Activated CD4-positive, alpha-beta T cell treated with anti-CD3 and anti-CD28 coated beads for 4 hours (primary cell): ENCODE data around the gene SLC5A2.
"Not testable (repeated sequence)": the region's sequence is repeated elsewhere in the genome, so short reads cannot be mapped to it uniquely, and the experiment has no call there.

ENCODE experiments used
- DNase-seq, 2 donors: peaks; one replicate each; pipeline ENCODE4 v3.0.0-alpha.2; 2020

SLC5A2 gene

DNA sequence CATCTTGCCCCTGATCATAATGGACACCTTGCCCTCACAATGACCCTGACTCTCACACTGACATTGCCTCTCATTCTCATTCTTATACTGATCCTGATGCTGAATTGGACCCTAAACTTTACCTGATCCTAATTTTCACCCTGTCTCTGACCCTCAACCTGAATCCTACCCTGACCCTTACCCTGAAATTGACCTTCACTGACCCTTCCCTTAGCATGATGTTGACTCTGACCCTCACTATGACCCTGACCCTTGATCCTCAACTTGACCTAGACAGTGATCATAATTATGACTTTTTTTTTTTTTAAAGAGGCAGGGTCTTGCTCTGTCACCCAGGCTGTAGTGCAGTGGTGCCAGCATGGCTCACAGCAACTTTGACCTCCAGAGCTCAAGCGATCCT is 48.2 kb downstream of the SLC5A2 start:
- DNase-seq = no peak

DNA sequence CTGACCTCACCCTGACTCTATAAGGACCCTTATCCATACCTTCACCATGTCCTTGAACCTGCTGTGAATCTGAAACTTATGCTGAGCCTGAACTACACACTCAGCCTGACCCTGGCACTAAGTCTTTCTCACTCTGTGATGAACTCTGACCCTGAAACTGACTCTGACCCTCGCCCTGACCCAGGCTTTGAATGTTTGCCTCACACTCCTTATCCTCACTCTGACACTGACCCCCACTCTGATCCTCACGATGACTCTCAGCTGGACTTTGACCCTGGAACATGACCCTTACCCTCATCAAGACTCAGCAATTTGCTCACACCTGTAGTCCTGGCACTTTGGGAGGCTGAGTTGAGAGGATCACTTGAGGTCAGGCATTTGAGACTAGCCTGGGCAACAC is 49.2 kb downstream of the SLC5A2 start:
- DNase-seq = no peak

DNA sequence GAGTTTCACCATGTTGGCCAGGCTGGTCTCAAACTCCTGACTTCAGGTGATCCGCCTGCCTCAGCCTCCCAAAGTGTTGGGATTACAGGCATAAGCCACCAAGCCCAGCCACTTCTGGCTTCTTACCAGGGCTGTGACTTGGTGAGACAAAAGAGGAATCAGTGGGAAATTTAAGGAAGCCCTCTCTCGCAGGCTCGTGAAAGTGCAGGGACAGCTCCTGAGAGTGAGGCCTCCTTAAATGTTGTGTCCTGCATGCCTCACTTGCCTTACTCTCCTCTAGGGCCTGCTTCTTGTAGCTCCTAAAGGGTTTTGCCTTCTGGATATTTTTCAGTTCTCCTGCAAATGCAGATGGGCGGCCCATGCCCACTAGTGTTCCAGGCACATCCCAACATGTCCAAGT is 50.0 kb downstream of the SLC5A2 start:
- DNase-seq = no peak

DNA sequence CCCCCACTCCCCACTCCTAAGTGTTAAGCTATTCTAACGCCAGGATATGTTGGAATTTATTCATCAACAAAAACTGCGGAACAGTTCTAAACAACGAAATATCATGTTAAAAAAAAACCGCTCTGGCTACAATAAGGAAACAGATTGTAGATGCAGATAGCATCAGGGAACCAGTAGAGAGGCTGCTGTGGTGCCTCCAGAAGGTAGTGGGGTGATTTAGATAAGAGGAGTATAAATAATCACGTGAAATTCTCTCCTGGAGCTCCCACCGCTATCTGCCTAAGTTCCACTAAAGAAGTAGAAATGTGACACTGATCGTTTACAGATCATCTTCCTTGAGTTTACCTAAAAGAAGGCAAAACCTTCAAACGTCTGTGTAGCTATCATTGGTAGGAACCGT is 52.8 kb downstream of the SLC5A2 start:
- no peak for DNase-seq

DNA sequence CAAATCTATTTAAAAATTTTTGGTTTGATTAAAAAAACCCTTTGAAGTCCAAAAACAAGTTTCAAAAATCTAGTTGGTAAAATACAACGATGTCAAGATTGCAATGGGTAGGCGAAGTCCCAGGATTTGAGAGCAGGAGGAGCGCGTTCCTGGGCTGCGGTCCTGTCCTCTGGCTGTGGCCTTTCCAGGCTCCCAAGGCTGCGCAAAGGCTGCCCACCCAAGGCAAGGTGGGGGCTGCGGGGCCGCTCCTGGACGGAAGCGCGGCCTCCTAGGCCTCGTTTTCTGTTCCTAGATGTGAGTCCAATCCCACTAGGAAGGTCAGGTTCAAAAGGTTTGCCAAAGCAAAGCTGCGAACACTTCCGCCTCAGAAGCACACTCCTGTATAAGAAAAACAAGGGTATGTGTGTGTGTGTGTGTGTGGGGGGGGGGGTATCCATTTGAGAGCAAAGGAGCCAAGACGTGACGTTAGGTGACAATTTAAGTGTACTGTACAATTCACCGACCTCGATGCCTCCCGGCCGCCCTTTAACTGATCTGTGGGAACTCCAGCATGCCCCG is 54.0 kb downstream of the SLC5A2 start:
- DNase-seq = no peak

DNA sequence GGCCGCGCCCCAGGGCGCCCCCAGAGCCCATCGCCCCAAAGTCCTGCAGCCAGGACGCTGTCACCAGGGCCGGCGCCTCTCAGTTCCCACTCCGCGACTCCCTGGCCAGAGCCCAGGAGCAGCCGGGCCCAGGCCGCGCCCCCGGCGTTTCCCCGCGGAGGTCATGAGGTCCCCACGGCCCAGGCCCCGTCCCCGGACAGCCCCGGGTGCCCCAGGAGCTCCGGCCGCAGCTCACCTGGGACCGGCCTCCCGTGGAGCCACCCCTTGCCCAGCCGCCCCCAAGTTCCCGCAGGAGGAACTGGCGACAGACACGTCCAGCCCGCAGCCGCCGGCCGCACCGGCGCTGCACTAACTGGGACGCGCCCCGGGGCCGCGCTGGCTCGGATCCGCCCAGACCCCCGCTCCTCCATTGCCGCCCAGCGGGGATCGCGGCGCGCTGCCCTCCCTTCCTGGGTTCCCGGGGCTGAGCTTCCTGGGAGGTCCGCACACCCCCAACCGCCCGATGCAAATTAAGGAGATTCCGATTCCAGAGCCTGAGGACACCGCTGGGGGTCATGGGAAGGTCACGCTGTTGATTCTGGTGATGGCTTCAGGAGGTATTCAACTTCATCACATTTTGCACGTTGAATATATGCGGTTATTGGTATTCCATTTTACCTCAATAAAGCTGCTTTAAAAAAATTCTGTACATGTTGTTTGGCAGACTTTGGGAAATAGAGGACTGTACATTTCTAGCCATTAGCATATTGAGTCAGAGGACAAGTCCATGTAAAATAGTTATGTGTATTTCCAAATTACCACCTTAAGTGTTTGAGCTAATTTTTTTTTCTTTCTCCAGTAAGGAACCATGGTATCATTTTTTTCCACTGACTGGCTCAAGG is 54.7 kb downstream of the SLC5A2 start:
- no peak for DNase-seq

DNA sequence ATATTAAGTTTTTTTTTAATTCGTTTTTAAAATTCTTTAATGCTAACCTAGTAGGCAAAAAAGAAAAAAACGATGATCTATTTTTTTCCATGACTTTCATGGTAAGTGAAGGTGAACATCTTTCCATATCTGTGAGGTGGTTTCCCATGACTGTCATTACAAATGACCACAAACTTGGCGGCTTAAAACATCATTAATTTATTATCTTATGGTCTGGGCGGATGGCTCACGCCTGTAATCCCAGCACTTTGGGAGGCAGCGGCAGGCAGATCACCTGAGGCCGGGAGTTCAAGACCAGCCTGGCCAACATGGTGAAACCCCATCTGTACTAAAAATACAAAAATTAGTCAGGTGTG is 55.3 kb downstream of the SLC5A2 start:
- not testable (repeated sequence) for DNase-seq

DNA sequence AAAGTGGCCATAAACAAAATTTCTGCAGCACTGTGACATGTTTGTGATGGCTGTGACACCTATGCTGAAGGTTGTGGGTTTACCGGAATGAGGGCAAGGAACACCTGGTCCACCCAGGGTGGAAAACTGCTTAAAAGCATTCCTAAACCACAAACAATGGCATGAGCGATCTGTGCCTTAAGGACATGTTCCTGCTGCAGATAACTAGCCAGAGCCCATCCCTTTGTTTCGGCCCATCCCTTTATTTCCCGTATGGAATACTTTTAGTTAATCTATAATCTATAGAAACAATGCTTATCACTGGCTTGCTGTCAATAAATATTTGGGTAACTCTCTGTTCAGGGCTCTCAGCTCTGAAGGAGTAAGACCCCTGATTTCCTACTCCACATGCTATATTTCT is 56.8 kb downstream of the SLC5A2 start:
- not testable (repeated sequence) for DNase-seq
